NCI-H82 (cell line): ENCODE data around the gene VTA1.
"Not testable (repeated sequence)": the region's sequence is repeated elsewhere in the genome, so short reads cannot be mapped to it uniquely, and the experiment has no call there.

ENCODE experiments used
- DNase-seq: peaks from one replicate; lab custom pipeline; 2025; lab: John Stamatoyannopoulos, UW

VTA1 gene

DNA sequence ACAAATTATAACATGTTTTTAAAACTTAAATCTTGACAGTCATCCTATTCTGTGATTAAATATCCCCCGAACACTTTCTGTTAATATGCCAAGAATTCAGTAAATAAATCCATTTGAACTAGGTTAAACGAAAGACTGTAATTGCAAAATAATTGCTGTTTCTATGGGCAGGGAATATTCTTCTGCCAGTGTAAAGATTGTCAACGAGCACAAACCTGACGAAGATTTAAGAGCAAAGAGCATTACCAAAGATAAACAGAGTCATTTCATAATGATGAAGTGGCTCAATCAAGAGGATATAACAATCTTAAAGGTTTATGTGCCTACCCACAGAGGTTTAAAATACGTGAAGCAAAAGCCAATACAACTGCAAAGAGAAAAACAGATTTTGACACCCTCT, 78.5 kb downstream of the VTA1 start:
- no peak for DNase-seq

DNA sequence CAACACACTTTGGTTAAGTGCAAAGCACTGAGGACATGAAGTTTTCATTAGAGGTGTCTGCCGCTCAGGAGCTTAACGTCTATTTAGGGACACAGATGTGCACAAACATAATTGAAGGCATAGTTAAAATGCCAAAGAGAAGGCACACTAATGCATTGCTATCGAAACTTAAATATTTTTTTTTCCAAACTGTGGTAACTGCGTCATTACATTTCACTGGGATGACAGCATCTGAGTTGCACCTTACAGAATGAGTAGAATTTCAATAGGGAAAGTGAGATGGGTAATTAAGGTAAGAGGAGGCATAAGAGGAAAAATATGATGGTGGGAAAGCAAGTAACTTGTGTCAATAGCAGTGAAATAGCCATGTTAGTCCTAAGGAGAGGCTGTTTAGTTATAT, 79.7 kb downstream of the VTA1 start:
- no peak for DNase-seq

DNA sequence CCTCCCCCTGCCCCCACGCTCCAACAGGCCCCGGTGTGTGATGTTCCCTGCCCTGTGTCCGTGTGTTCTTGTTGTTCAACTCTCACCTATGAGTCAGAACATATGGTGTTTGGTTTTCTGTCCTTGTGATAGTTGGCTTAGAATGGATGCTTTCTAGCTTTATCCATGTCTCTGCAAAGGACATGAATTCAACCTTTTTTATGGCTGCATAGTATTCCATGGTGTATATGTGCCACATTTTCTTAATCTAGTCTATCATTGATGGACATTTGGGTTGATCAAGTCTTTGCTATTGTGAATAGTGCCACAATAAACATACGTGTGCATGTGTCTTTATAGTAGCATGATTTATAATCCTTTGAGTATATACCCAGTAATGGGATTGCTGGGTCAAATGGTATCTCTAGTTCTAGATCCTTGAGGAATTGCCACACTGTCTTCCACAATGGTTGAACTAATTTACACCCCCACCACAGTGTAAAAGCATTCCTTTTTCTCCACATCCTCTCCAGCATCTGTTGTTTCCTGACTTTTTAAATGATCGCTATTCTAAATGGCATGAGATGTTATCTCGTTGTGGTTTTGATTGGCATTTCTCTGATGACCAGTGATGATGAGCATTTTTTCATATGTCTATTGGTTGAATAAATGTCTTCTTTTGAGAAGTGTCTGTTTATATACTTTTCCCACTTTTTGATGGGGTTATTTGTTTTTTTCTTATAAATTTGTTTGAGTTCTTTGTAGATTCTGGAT, 82.6 kb downstream of the VTA1 start:
- DNase-seq, result not testable (repeated sequence)

DNA sequence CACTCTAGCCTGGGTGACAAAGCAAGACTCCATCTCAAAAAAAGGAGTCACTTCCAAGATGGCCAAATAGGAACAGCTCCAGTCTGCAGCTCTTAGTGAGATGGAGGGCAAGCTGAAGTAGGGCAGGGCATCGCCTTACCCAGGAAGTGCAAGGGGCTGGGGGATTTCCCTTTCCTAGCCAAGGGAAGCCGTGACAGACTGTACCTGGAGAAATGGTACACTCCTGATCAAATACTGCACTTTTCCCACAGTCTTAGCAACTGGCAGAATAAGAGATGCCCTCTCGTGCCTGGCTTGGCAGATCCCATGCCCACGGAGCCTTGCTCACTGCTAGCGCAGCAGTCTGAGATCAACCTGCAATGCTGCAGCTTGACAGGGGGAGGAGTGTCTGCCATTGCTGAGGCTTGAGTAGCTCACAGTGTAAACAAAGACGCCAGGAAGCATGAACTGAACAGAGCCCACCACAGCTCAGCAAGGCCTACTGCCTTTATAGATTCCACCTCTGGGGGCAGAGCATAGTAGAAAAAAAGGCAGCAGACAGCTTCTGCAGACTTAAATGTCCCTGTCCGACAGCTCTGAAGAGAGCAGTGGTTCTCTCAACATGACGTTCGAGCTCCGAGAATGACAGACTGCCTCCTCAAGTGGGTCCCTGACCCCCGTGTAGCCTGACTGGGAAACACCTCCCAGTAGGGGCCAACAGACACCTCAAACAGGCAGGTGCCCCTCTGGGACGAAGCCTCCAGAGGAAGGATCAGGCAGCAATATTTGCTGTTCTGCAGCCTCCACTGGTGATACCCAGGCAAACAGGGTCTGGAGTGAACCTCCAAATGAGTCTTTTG, 85.4 kb downstream of the VTA1 start:
- DNase-seq, result peak; percentile 58

DNA sequence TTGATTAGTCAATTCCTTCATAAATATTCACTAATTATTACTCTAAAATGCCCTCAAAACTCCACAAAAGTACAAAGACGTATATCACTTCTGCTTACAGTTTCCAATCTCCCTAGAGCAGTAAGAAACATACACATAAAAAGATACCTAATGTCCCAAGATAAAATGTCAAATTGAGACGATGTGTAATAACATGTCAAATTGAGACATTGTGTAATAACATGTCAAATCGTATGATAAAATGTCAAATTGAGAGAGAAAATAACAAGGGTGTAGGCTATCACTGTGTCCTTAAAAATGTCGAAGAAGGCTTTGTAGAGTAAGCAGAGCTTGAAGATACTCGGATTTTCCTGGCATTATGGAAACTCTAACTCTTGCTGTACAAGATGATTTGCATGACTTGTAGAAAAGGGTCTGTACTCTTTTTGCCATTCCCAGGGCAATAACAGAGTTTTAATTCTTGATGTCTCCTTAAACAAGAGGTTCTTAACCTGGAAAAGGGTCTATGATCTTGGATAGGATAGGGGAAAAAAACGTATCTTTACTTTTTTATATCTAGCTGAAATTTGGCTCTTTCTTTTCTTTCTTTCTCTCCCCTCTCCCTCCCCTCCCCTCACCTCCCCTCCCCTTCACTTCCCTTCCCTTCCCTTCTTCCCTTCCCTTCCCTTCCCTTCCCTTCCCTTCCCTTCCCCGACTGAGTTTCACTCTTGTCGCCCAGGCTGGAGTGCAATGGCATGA, 87.1 kb downstream of the VTA1 start:
- DNase-seq, result no peak

DNA sequence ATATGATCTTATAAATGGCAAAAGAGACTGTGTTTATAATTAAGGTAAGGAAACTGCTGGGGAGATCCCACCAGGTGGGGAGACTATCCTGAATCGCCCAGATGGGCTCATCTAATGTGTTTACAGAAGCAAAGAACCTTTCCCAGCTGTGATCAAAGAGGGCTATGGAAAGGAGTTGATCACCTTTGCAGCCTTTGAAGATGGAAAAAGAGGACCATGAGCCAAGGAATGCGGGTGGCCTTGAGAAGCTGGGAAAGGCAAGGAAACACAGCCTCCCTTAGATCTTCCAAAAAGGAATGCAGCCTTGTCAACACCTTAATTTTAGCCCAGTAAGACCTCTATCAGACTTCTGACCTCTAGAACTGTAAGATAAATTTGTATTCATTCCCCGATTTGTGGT, 88.2 kb downstream of the VTA1 start:
- no peak for DNase-seq

DNA sequence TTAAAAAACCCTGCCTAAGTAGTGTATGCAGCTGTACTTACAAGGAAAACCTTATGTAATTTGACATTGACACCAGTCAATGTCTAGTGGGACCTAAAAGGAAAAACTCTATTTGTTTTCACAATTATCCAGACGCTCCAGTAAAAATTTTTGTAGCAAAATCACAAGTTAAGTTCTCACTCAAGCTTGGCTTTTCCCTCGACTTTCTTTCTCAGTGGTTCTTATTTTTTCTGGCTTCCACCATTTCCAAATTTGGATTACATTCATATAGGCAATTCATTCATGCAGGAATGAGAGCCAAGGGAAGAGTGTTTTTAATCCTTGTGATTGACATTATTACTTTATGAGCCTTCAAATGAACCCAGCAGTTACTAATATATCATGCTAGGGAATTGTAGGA, 88.7 kb downstream of the VTA1 start:
- DNase-seq, result no peak

DNA sequence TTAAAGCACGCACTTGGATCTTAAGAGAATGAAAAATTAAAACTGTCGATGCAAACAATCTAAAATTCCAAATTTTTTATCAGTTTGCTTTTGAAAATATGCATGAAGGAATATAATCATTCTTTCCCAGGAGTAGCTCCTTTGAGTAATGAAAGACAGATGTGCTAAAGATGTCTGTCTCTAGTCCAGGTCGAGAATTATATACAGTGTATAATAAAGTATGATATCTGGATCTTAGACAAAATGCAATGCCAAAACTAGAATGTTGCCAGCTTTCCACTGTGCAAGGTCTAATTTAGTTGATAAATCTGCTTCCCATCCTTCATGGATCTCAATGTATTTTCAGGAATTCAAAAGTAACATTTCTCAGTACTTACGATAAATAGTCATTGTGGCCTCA, 89.6 kb downstream of the VTA1 start:
- DNase-seq, result no peak

DNA sequence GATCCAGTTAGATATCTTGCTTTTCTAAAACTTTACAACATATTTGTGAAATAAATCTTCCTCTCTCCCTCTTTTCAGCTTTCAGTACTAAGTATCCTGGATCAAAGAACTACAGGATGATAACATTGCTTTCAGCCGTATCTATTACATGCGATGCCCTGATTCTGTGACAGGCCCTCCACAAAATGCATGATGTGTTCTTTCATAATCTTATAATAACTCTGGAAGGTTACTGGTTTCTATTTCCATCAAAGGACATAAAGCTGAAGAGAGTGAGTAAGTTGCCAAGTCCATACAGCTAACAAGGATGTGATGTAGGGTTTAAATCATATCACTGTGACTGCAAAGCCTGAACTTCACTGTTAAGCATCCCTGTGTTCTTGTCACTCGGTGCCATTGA, 91.8 kb downstream of the VTA1 start:
- DNase-seq, result no peak

DNA sequence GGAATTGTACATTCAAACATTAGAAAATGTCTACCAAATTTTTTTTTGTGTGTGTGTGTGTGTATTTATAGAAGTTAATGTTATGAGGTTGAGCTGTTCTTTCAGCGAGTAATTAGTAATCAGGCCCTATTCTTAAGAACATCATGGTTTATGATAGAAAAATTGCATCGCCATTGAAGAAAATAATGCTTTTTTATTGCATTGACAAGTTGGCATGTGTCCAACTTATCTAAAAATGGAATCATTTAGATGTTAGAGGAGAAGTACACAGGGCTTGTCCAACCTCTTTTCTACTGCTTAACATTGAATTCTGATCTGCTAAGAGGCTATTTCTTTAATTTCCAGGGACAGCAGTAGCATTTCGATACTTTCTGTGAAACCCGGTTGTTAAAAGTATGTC, 93.1 kb downstream of the VTA1 start:
- no peak for DNase-seq

DNA sequence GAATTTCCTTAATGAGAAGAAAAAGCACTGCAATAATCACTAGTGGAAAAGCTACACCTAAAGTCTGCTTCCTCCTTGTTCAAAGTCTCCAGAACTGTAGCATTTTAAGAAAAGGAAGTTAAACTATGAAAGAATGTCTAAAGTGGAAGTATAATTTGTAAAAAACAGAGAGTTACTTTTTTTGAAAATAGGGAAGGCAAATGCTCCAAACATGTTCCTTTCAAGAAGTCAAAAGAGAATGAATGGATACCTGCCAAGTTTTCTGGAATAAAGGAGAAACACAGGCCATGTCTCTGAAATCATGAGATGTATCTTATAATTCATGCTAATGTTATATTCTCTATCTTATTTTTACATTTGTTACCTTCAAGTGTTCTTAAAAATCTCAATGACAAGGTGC, 94.0 kb downstream of the VTA1 start:
- no peak for DNase-seq

DNA sequence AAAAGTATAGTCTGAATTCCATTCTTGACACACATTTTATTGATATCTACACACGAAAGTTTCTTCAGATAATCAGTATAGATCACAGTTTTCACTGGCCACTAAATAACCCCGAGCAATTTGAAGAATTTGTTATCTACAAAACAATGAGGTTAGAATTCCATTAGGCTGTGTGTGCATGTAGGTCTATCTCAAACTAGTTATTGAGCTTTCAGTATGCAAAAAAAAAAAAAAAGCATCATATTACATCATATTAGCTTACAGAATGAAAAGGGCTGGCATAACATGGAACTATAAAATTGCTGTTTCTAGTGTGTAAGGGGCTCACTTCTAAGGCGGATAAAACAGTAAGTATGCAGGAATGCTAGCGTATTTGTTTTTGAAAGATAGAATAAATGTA, 95.2 kb downstream of the VTA1 start:
- DNase-seq, result no peak

DNA sequence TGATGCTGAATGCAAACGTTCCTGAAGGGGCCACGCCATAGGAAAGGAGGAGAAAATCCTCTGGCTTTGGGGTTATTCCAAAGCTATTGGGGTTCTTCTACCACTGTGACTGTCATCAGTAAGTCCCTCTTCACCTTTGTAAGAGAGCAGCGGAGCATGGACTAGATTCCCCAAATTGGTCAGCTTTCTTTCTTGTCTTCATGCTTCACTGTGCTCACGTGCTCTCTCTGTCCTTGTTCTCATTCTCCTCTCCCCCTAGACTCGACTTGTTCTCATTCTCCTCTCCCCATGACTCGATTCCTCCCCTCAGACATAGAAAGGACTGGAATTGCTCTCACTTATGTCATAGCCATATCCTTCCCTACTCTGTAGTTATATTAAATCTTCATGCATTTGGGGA, 99.9 kb downstream of the VTA1 start:
- DNase-seq, result no peak

DNA sequence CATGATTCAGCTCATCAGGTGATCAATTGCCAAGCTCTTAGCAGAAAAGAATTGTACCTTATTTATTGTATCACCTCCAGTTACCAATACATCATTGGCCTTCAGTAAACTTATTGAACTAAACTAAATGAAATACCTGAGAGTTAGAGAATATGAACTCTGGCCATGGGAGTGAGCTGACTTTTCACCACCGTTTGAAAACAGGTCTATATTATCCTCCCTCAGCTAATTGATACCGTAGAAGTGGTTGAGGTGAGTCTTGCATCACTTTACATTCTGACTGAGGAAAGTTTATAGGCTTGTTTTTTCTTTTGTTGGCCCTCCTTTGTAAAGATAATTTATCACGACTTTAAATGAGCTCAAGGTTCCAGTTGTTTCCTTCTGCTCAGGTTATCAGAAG, 102.2 kb downstream of the VTA1 start:
- DNase-seq, result no peak

DNA sequence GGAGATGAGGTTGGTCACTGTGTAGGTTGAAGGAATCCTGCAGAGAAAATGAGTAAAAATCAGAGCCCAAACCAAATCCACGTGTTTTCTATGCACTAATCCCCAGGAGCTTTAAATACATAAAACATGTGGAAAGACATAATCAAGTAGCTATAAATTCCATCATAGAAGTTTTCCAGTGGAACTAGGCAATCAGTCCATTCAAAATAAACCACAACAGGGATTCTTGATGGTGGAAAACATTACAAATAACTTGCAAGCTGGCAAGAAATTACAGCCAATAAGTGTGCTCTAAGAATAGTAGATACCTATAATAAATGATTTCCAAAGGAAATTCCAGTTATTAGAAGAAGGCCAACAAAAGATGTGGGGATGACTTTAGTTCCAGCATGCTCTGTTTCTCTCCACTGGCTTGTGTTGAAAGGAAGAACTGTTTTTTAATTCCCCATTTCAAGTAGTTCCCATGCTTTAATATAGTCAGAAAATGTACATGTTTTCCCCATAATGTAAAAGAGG, 104.9 kb downstream of the VTA1 start:
- no peak for DNase-seq

DNA sequence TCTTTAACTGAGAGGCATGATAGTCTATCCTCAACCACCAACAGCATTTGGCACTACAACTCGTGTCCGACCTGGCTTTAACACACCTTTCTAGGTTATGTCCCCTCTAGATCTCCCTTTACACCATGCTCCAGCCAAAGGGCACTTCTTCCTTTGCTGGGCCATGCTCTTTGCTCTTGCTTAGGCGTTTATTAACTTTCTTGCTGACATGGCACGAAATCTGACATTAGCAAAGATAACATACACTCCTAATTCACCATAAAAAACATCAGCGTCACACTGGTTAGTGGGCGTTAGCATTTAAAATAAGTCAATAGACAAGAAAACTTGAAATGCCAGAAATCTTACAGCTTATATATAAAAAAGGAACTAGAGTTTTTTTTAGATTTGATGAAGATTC, 107.5 kb downstream of the VTA1 start:
- no peak for DNase-seq

DNA sequence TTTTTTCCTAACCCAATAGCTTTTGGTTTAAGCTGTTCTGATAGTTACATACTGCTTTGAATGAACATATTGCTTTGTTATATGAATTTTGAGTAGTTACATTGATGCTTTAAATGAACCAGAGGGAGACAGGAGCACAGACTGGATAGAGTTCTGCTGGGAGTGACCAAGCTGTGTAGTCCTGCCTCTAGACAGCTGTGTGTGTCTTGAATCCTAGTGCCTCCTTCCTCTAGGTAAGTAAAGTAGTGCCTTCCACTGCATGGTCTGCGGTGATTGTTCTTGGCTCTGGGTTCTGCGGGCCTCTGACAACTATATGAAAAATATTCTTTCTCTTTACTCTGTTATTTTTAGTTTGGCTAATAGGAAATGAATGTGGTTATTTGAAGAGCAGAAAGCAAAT, 108.7 kb downstream of the VTA1 start:
- no peak for DNase-seq

DNA sequence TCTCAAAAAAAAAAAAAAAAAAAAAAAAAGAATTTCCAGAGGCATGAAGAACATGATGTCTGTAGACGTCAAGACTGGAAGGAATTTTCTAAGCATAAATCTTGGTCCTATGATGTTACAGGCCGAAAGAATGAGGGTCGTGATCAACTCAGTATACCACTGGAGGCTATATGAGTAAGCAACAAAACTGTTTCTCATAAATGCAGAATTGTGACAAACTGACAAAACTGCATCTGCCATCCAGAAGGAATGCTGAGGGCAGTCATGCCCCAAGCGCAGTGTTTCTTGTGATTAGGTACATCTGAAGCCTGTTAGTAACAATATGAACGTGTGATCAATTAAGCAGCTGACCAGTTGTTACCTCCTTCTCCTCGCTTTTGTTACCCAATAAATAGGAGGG, 111.2 kb downstream of the VTA1 start:
- DNase-seq, result no peak

DNA sequence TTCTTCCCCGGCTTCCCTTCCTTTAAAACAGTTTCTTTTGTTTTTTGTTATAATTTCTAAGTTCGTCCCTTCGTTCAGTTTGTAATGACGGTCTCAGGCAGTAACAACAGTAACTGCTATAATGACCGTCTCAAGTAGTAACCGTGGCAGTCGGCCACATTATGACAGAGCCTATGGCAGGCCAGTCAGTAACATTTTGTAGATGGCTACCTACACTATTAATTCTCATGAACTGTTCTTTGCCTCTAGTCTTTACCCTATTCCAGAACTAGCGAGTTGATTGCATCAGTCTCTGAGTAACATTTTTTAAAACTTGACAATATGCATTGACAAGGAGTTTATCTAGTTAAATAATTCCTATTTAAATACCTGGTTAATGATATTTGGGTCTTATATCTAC, 111.7 kb downstream of the VTA1 start:
- no peak for DNase-seq

DNA sequence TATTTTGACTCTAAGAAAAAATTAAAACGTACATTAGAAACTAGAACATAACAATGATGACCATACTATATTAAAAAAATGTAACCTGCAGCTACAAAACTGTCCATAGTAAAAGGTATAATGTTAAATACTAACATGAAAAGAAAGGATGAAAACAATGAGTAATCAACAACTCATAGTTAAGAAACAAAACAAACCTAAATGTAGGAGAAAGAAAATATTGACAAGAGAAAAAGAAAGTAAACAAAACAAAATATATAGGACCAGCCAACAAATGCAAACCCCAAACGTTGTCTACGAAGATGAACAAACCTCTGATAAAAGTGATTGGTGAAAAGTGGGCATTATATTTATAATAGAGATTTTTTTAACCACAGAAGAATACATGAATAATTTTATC, 113.7 kb downstream of the VTA1 start:
- no peak for DNase-seq

DNA sequence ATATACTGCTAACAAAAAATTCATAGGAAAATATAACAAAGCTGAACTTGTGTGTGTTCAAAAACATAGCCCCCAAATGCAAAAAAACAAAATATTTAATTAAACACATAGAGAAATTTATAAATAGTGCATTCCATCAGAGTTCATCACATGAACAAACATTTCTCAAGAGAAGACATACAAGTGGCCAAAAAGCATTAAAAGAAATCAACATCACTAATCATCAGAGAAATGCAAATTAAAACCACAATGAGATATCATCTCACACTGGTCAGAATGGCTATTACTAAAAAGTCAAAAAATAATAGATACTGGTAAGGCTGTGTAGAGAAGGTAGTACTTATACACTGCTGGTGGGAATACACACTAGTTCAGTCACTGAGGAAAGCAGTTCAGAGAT, 115.2 kb downstream of the VTA1 start:
- no peak for DNase-seq

DNA sequence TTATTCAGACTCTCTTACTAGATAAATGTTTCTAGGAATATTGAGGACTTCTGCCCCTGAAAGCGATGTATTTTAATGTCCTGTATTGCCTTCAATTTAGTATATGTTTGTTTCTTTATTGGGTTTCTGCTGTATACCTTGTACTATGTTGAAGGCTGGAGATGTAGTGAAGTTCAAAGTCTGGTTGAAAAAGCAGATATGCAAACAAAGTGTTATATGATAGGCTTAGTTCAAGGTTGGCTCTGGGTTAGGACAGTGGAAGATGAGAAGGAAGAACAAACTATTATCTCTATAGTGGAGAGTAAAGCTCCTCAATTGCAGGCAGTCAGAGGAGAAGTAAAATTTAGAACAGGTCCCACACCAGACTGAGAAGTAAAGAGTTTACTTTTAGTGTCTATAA, 118.4 kb downstream of the VTA1 start:
- DNase-seq, result no peak

DNA sequence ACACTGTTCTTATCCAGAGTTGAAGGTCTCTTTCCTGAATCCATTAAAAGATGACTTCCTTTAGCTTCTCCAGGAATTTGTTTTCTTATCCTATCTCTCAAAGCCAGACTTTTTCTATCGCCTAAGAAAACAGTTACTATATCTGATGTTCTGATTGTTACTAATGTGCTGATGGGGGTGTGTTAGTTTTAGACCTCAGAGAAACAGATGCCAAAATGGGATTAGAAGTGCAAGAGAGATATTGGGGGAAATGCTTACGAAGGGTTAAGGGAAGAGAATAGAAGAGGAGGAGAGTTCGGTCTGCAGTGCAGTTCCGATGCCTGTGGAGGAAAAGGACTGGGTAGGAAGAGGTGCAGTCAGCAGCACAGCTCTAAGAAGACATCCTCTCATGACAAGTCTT, 119.0 kb downstream of the VTA1 start:
- no peak for DNase-seq
